Measurements from ENCODE around the gene ZNF736. TPM values are rescaled to one million over a fixed set of nuclear protein-coding genes. Genes with fewer than 3 reads are reported as not detected.
"Not testable (repeated sequence)": the region's sequence is repeated elsewhere in the genome, so short reads cannot be mapped to it uniquely, and the experiment has no call there.

ZNF736 gene
- total and polyA plus RNA-seq, 4 donors: 2.7 to 31.6 (median 10.5) TPM

GRCh38 chr7:64312826-64313225 is 935 bp upstream of the ZNF736 start:
- 50 to 78% methylated on average over 2 of the region's 2 CpGs for WGBS, 2 donors
- H3K4me1 ChIP-seq (ENCODE audit: control insufficient read depth in 5 of 5, insufficient read depth in 5 of 5, low read length in 5 of 5): peaks cover 0 to 16% (median 6%) of the 10 kb centered on the region in 5 donors
- no peak overlapping the region for H3K27ac ChIP-seq (ENCODE audit: low read depth in 1 of 2, low read length in 1 of 2)
- H3K9ac ChIP-seq (ENCODE audit: insufficient read depth in 1 of 2, low read length in 2 of 2): no peak overlapping the region
- peaks cover 0 to 2% (median 0%) of the 10 kb centered on the region in 4 donors for H3K9me3 ChIP-seq (ENCODE audit: control insufficient read depth in 4 of 4, insufficient read depth in 3 of 4, low read length in 3 of 4)
- DNase-seq (no peak), ATAC-seq (ENCODE audit: insufficient read depth, low FRiP score) (no peak)
- H3K4me3 ChIP-seq: no peak overlapping the region
- no peaks in the 10 kb centered on the region for H3K27me3 ChIP-seq (ENCODE audit: control insufficient read depth in 3 of 3, insufficient read depth in 3 of 3, low read length in 2 of 3)
- peaks cover 0 to 4% (median 0%) of the 10 kb centered on the region in 4 donors for H3K36me3 ChIP-seq (ENCODE audit: control insufficient read depth in 4 of 4, insufficient read depth in 4 of 4, low read length in 4 of 4)
- no peak for TF ChIP-seq CTCF (IDR thresholded peaks at IDR 0.05; ENCODE audit: control extremely low read depth, extremely low read depth)

GRCh38 chr7:64314566-64314965 is 805 bp downstream of the ZNF736 start:
- Histone ChIP-seq H3K27me3 (ENCODE audit: control insufficient read depth in 3 of 3, insufficient read depth in 3 of 3, low read length in 2 of 3) (no peaks in the 10 kb centered on the region), H3K36me3 (ENCODE audit: control insufficient read depth in 4 of 4, insufficient read depth in 4 of 4, low read length in 4 of 4) (peaks cover 0 to 4% (median 0%) of the 10 kb centered on the region in 4 donors), H3K9ac (ENCODE audit: insufficient read depth in 1 of 2, low read length in 2 of 2) (peak overlapping the region; percentile 91 to 98), H3K4me3 (peak overlapping the region; percentile 94), H3K27ac (ENCODE audit: low read depth in 1 of 2, low read length in 1 of 2) (no peak overlapping the region), H3K9me3 (ENCODE audit: control insufficient read depth in 4 of 4, insufficient read depth in 3 of 4, low read length in 3 of 4) (peaks cover 0 to 2% (median 0%) of the 10 kb centered on the region in 4 donors), H3K4me1 (ENCODE audit: control insufficient read depth in 5 of 5, insufficient read depth in 5 of 5, low read length in 5 of 5) (peaks cover 0 to 16% (median 6%) of the 10 kb centered on the region in 5 donors)
- DNase-seq (peak; percentile 19 to 34 (median 25)), ATAC-seq (ENCODE audit: insufficient read depth, low FRiP score) (no peak)
- WGBS, 2 donors: 19% methylated on average over 10 of the region's 10 CpGs
- no peak for TF ChIP-seq CTCF (IDR thresholded peaks at IDR 0.05; ENCODE audit: control extremely low read depth, extremely low read depth)

- not testable (repeated sequence) for DNase-seq; H3K9me3 ChIP-seq (ENCODE audit: control insufficient read depth in 4 of 4, insufficient read depth in 3 of 4, low read length in 3 of 4); H3K36me3 ChIP-seq (ENCODE audit: control insufficient read depth in 4 of 4, insufficient read depth in 4 of 4, low read length in 4 of 4); H3K9ac ChIP-seq (ENCODE audit: insufficient read depth in 1 of 2, low read length in 2 of 2); ATAC-seq (ENCODE audit: insufficient read depth, low FRiP score); H3K4me3 ChIP-seq; H3K27ac ChIP-seq (ENCODE audit: low read depth in 1 of 2, low read length in 1 of 2); H3K27me3 ChIP-seq (ENCODE audit: control insufficient read depth in 3 of 3, insufficient read depth in 3 of 3, low read length in 2 of 3)
- peaks cover 0 to 16% (median 6%) of the 10 kb centered on the region in 5 donors for H3K4me1 ChIP-seq (ENCODE audit: control insufficient read depth in 5 of 5, insufficient read depth in 5 of 5, low read length in 5 of 5)
- 57 to 61% methylated on average over 1 of the region's 1 CpG for WGBS, 2 donors
Observed at GRCh38 chr7:64316031-64316742, 2.4 kb downstream of the ZNF736 start.

- Histone ChIP-seq H3K9ac (ENCODE audit: insufficient read depth in 1 of 2, low read length in 2 of 2) (no peak overlapping the region), H3K27ac (ENCODE audit: low read depth in 1 of 2, low read length in 1 of 2) (no peak overlapping the region), H3K4me3 (no peak overlapping the region), H3K27me3 (ENCODE audit: control insufficient read depth in 3 of 3, insufficient read depth in 3 of 3, low read length in 2 of 3) (no peaks in the 10 kb centered on the region), H3K4me1 (ENCODE audit: control insufficient read depth in 5 of 5, insufficient read depth in 5 of 5, low read length in 5 of 5) (peaks cover 0 to under 1% (median 0%) of the 10 kb centered on the region in 5 donors), H3K9me3 (ENCODE audit: control insufficient read depth in 4 of 4, insufficient read depth in 3 of 4, low read length in 3 of 4) (peaks cover 0 to 8% (median 6%) of the 10 kb centered on the region in 4 donors), H3K36me3 (ENCODE audit: control insufficient read depth in 4 of 4, insufficient read depth in 4 of 4, low read length in 4 of 4) (peaks cover 0 to 16% (median 4%) of the 10 kb centered on the region in 4 donors)
- ATAC-seq (ENCODE audit: insufficient read depth, low FRiP score): no peak
- TF ChIP-seq CTCF (IDR thresholded peaks at IDR 0.05; ENCODE audit: control extremely low read depth, extremely low read depth): no peak
- WGBS, 2 donors: 93 to 95% methylated on average over 3 of the region's 3 CpGs
- DNase-seq: no peak
Observed at GRCh38 chr7:64320547-64321513, 7.1 kb downstream of the ZNF736 start.

- not testable (repeated sequence) for H3K4me1 ChIP-seq (ENCODE audit: control insufficient read depth in 5 of 5, insufficient read depth in 5 of 5, low read length in 5 of 5); H3K4me3 ChIP-seq; ATAC-seq (ENCODE audit: insufficient read depth, low FRiP score); H3K9me3 ChIP-seq (ENCODE audit: control insufficient read depth in 4 of 4, insufficient read depth in 3 of 4, low read length in 3 of 4); H3K9ac ChIP-seq (ENCODE audit: insufficient read depth in 1 of 2, low read length in 2 of 2); H3K27ac ChIP-seq (ENCODE audit: low read depth in 1 of 2, low read length in 1 of 2); DNase-seq; H3K27me3 ChIP-seq (ENCODE audit: control insufficient read depth in 3 of 3, insufficient read depth in 3 of 3, low read length in 2 of 3)
- WGBS, 2 donors: 95 to 97% methylated on average over 3 of the region's 3 CpGs
- H3K36me3 ChIP-seq (ENCODE audit: control insufficient read depth in 4 of 4, insufficient read depth in 4 of 4, low read length in 4 of 4): peaks cover 0 to 16% (median 4%) of the 10 kb centered on the region in 4 donors
Observed at GRCh38 chr7:64324166-64324565, 10.4 kb downstream of the ZNF736 start.
